Heart left ventricle (tissue), 16 donors: Measurements from ENCODE around the gene GSDME. TPM values are rescaled to one million over a fixed set of nuclear protein-coding genes. Genes with fewer than 3 reads are reported as not detected.

Source experiments
- ATAC-seq, 4 donors: fragments of 200-7000 bp; cut with Tn5 transposase; one replicate each; pipeline ENCODE4 v1.9.1; 2020 to 2022; ENCODE audit warnings: moderate library complexity in 4 of 4, mild to moderate bottlenecking in 3 of 4, moderate number of reproducible peaks in 1 of 4
- DNase-seq, 5 donors: peaks; one replicate each; pipeline ENCODE4 v3.0.0-alpha.2; 2020
- H3K27ac ChIP-seq, 12 donors: fragments of 200-600 bp; sonication (generic) in 4 of 12; one replicate each; pipeline versions ENCODE4 v1.5.0 to v1.8.0; 2016 to 2022; ENCODE audit warnings: mild to moderate bottlenecking in 2 of 12
- H3K27me3 ChIP-seq, 9 donors: fragments of 200-600 bp; sonication (generic) in 2 of 9; one replicate each; pipeline versions ENCODE4 v1.5.1 to v1.8.0; 2016 to 2022; ENCODE audit warnings: mild to moderate bottlenecking in 3 of 9
- H3K36me3 ChIP-seq, 9 donors: fragments of 200-600 bp; sonication (generic) in 2 of 9; one replicate each; pipeline versions ENCODE4 v1.5.0 to v1.8.0; 2018 to 2022; ENCODE audit warnings: mild to moderate bottlenecking in 2 of 9
- H3K4me1 ChIP-seq, 12 donors: fragments of 200-600 bp; sonication (generic) in 4 of 12; one replicate each; pipeline versions ENCODE4 v1.5.0 to v1.8.0; 2016 to 2022; ENCODE audit warnings: mild to moderate bottlenecking in 3 of 12
- H3K4me3 ChIP-seq, 12 donors: fragments of 200-600 bp; sonication (generic) in 4 of 12; one replicate each; pipeline versions ENCODE4 v1.5.0 to v1.8.0; 2017 to 2022; ENCODE audit warnings: mild to moderate bottlenecking in 9 of 12, moderate library complexity in 4 of 12
- H3K9me3 ChIP-seq, 12 donors: fragments of 200-600 bp; sonication (generic) in 4 of 12; one replicate each; pipeline versions ENCODE4 v1.5.0 to v1.8.0; 2016 to 2022; ENCODE audit warnings: mild to moderate bottlenecking in 1 of 12
- CTCF ChIP-seq, 12 donors: fragments of 200-600 bp; sonication (generic) in 4 of 12; IDR thresholded peaks; one replicate each; pipeline versions ENCODE4 v1.5.0 to v1.8.0; 2018 to 2022; ENCODE audit warnings: antibody characterized with exemption in 12 of 12, mild to moderate bottlenecking in 5 of 12
- POLR2A ChIP-seq, 2 donors: fragments of 450-650 bp; IDR thresholded peaks; one replicate each; pipeline ENCODE4 v1.6.1; 2017; ENCODE audit warnings: antibody characterized with exemption in 2 of 2, mild to moderate bottlenecking in 2 of 2, moderate library complexity in 2 of 2
- WGBS, 4 donors: extraction: QIAGEN DNeasy Blood & Tissue Kit in 2 of 4; methylation state at CpG; one replicate each; pipeline versions ENCODE4 v1.1.5 to v1.1.7; 2013 to 2018; 5-methylcytosine and 5-hydroxymethylcytosine counted together
- intact Hi-C, 10 donors: fragments of 100-400 bp; cut with DNase I; formaldehyde crosslinking; loops; one replicate each; pipeline versions ENCODE4 v1.11.1 to v1.14.2; 2022
- polyA plus RNA-seq, 2 donors: library from polyadenylated mRNA; stranded (reverse); fragments of 200-250 nt; gene quantifications; one replicate each; pipeline ENCODE4 v1.2.3, GENCODE V29; 2013
- total RNA-seq, 9 donors: library from RNA; depleted of rRNA in 2 of 9; stranded (reverse); fragments of >200 nt in 2 of 9; fragmentation: NEBNext Ultra II Directional in 3 of 9; extraction: Animal tissue kit (Norgen Biotek cat#: 25700) in 3 of 9; gene quantifications; one replicate each; pipeline versions ENCODE4 v1.1.0 to v1.2.4, GENCODE V29; 2016 to 2023
- donor health status: ischemic (EF 13 %, LVEDD 7.1; RV severe dilation, severe dysfunction).
- donor health status: healthy with polysubstance abuse.
- donor health status: DM: no; HTN: yes; CAD: no.
- donor health status: DM: no; HTN: no; CAD: no.
- donor health status: ischemic (EF 25% LVEDD 6.9; RV normal size, moderate dysfunction).
- donor health status: ischemic (EF 25% LVEDD 5.7; RV mildly dilated, moderate dysfunction).
- donor health status: healthy.
- donor health status: DM: yes; HTN: yes; CAD: no.
- donor health status: ischemic (EF 35%, LVEDD 5.7; RV mildly dilated, moderate dysfunction).
- donor health status: nonischemic (EF 11% LVEDD 7.7; RV severe dilation, severe dysfunction).
- donor health status: DM: yes; HTN: yes; CAD: no.
- donor health status: PGD.
- donor health status: ischemic (EF 29% LVEDD 5.4; RV normal size, mild dysfunction).
- donor health status: nonischemic (EF 23%, LVEDD 6.1; RV moderate dilation, normal function).

Gene GSDME
- total and polyA plus RNA-seq, 11 donors = 2.6 to 17.4 (median 4.9) TPM

GRCh38 chr7:24786941-24787340 lies 29.7 kb upstream of the GSDME start:
- Histone ChIP-seq H3K27me3 (no peaks in the 10 kb centered on the region), H3K9me3 (peaks cover 0 to 7% (median 0%) of the 10 kb centered on the region in 12 donors), H3K36me3 (no peaks in the 10 kb centered on the region), H3K27ac (peak overlapping the region in 1 of 12 donors; percentile 74), H3K4me3 (no peak overlapping the region), H3K4me1 (peaks cover 0 to 7% (median 0%) of the 10 kb centered on the region in 12 donors)
- DNase-seq (no peak), ATAC-seq (peak in 3 of 4 donors; percentile 39 to 61 (median 52))
- 69 to 84% (median 74%) methylated on average over 5 of the region's 5 CpGs for WGBS, 4 donors
- TF ChIP-seq POLR2A (IDR thresholded peaks at IDR 0.05) = no peak
- no peak for TF ChIP-seq CTCF (IDR thresholded peaks at IDR 0.05)
- intact Hi-C loops = no loop called here

- Histone ChIP-seq H3K9me3 (peaks cover 0 to 7% (median 0%) of the 10 kb centered on the region in 12 donors), H3K4me1 (peaks cover 0 to 7% (median 0%) of the 10 kb centered on the region in 12 donors), H3K27me3 (no peaks in the 10 kb centered on the region), H3K27ac (peak overlapping the region in 1 of 12 donors; percentile 74), H3K36me3 (no peaks in the 10 kb centered on the region), H3K4me3 (no peak overlapping the region)
- TF ChIP-seq CTCF (IDR thresholded peaks at IDR 0.05) (no peak), POLR2A (IDR thresholded peaks at IDR 0.05) (no peak)
- WGBS, 4 donors = 84 to 88% (median 85%) methylated on average over 4 of the region's 4 CpGs
- intact Hi-C loops = no loop called here
- ATAC-seq (no peak), DNase-seq (no peak)
Observed at GRCh38 chr7:24786306-24786705, 29.0 kb upstream of the GSDME start.

- Histone ChIP-seq H3K9me3 (peaks cover 0 to 7% (median 0%) of the 10 kb centered on the region in 12 donors), H3K27ac (no peak overlapping the region), H3K36me3 (no peaks in the 10 kb centered on the region), H3K27me3 (no peaks in the 10 kb centered on the region), H3K4me3 (no peak overlapping the region), H3K4me1 (peaks cover 0 to 12% (median 0%) of the 10 kb centered on the region in 12 donors)
- WGBS, 4 donors = 89 to 95% (median 90%) methylated on average over 5 of the region's 5 CpGs
- ATAC-seq (no peak), DNase-seq (no peak)
- no peak for TF ChIP-seq CTCF (IDR thresholded peaks at IDR 0.05)
- TF ChIP-seq POLR2A (IDR thresholded peaks at IDR 0.05) = no peak
- intact Hi-C loops = no loop called here
Observed at GRCh38 chr7:24784277-24784676, 27.0 kb upstream of the GSDME start.

GRCh38 chr7:24783698-24784097 lies 26.4 kb upstream of the GSDME start:
- H3K4me3 ChIP-seq = no peak overlapping the region
- no peak for DNase-seq
- no peaks in the 10 kb centered on the region for H3K36me3 ChIP-seq
- TF ChIP-seq POLR2A (IDR thresholded peaks at IDR 0.05) (no peak), CTCF (IDR thresholded peaks at IDR 0.05) (no peak)
- intact Hi-C loops = no loop called here
- 63 to 86% (median 77%) methylated on average over 2 of the region's 2 CpGs for WGBS, 4 donors
- H3K4me1 ChIP-seq = peaks cover 0 to 18% (median 2%) of the 10 kb centered on the region in 12 donors
- H3K27me3 ChIP-seq = no peaks in the 10 kb centered on the region
- H3K27ac ChIP-seq = no peak overlapping the region
- H3K9me3 ChIP-seq = peaks cover 0 to 7% (median 0%) of the 10 kb centered on the region in 12 donors
- no peak for ATAC-seq
